D721Med (cell line): ENCODE data around the gene SOSTDC1.

Source experiments
- DNase-seq: peaks from one replicate; pipeline ENCODE4 v3.0.0; 2011; ENCODE audit warnings: low spot score; ENCODE audit not compliant: insufficient read length
- FAIRE-seq: peaks from 2 replicates; lab custom pipeline; 2011; peaks lifted over from hg19 to GRCh38; lab: Jason Lieb, UNC
- TF ChIP-seq, protein P1 (sequence below): IDR thresholded peaks from 2 replicates; pipeline ENCODE4 v1.5.1; 2012; ENCODE audit warnings: mild to moderate bottlenecking, control low read depth; ENCODE audit not compliant: insufficient read depth; ENCODE audit errors: missing control alignments

Gene SOSTDC1

DNA sequence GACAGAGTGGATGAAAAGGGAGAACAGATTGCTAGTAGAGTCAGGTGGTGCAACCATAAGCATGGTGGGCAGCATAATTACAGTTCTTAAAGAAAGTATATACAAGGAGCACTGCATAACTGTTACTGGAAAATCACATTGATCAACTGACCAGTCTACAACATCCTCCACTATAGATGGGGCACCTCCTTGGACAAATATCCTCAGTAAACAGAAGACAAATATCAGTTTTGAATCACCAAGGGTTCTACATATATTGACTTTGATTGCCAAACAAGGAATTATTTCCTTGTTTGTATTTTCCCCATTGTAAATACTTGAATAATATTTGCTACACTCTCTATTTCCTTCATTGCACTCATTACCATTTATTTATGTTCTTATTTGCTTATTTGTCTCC is 26.6 kb downstream of the SOSTDC1 start:
- DNase-seq (no peak), FAIRE-seq (no peak)
- TF ChIP-seq, protein P1, sequence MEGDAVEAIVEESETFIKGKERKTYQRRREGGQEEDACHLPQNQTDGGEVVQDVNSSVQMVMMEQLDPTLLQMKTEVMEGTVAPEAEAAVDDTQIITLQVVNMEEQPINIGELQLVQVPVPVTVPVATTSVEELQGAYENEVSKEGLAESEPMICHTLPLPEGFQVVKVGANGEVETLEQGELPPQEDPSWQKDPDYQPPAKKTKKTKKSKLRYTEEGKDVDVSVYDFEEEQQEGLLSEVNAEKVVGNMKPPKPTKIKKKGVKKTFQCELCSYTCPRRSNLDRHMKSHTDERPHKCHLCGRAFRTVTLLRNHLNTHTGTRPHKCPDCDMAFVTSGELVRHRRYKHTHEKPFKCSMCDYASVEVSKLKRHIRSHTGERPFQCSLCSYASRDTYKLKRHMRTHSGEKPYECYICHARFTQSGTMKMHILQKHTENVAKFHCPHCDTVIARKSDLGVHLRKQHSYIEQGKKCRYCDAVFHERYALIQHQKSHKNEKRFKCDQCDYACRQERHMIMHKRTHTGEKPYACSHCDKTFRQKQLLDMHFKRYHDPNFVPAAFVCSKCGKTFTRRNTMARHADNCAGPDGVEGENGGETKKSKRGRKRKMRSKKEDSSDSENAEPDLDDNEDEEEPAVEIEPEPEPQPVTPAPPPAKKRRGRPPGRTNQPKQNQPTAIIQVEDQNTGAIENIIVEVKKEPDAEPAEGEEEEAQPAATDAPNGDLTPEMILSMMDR, result no peak

GRCh38 chr7:16436306-16436705 is 29.2 kb downstream of the SOSTDC1 start:
- TF ChIP-seq, protein P1, result no peak
- DNase-seq (no peak), FAIRE-seq (no peak)

DNA sequence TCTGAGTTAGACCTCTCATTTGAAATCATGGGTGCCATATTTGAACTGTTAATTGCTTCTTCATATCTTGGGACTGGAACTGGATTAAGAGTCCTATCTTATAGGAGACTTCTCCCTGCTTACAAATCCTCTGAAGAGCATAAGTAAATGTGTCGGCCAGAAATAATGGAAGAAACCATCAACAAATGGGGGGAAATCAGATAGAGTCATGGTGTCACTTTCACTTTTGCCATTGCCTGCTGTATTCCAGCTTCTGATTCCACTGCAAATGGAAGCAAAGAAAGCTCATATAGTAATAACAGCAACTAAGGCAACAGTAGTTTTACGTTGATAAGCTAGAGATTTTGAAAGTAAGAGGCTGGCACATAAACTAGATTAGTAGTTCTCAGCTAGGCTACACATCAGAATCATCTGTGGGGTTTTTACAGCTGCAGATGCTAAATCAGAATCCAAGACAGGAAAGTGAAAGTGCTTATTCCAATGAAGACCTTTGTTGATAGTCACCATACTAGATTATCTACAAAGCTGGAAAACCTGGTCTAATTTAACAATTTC is 31.9 kb downstream of the SOSTDC1 start:
- TF ChIP-seq, protein P1, result no peak
- FAIRE-seq, result no peak
- DNase-seq, result no peak

- DNase-seq (no peak), FAIRE-seq (peak; percentile 44)
- TF ChIP-seq, protein P1, result no peak
Observed at GRCh38 chr7:16432425-16432731, 33.2 kb downstream of the SOSTDC1 start.

GRCh38 chr7:16431646-16432424 is 33.7 kb downstream of the SOSTDC1 start:
- no peak for DNase-seq
- TF ChIP-seq, protein P1, result peak; percentile 39
- FAIRE-seq, result no peak

DNA sequence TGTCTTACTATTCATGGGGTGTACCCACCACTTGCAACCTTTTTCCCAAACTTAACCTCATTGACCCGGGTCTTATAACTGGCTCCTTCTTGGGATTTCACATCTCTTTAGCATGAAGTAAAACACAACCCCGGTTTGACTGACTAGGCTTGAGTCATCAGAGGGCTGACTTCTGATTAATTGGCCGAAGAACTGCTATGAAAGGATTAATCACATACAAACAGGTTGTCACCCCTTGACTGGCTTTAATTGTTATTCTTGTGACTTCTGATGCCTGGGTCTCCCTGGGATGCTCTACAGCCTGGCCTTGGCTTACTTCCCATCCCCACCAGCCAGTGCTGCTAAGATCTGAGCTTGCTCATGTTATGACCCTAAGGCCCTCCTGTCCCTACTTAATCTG is 35.4 kb downstream of the SOSTDC1 start:
- TF ChIP-seq, protein P1, result no peak
- no peak for DNase-seq
- no peak for FAIRE-seq

DNA sequence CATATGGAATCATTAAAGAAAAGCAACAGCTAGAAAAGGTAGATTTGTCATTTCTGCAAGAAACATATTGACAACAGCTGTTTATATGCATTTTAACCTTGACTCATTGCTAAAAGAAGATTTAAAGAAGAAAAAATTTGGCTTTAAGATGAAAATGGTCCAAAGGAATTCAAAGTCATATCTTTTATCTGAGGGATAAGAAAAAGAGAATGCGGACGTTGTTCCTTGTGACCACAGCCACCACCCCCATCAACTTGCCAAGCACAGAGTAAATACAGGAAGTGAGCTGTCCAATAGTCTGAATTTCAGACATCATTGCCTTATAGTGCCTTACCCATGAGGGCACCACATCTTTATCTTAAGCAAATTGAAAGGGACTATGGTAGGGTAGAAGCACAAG is 36.9 kb downstream of the SOSTDC1 start:
- no peak for FAIRE-seq
- no peak for DNase-seq
- TF ChIP-seq, protein P1, result no peak
